Progenitor cell of endocrine pancreas (in vitro differentiated cells): ENCODE measurements around the gene TM4SF4. TPM values are rescaled to one million over a fixed set of nuclear protein-coding genes. Genes with fewer than 3 reads are reported as not detected.

Experiments used
- DNase-seq: peaks from one replicate; pipeline ENCODE4 v3.0.0; 2021; ENCODE audit warnings: low spot score; ENCODE audit not compliant: unreplicated experiment
- H3K27ac Mint-ChIP-seq: 2 replicates; pipeline ENCODE4 v1.8.0; 2021; ENCODE audit warnings: mild to moderate bottlenecking, moderate library complexity, mixed read lengths
- H3K27me3 Mint-ChIP-seq: 2 replicates; pipeline ENCODE4 v1.8.0; 2021; ENCODE audit warnings: mixed read lengths
- H3K36me3 Mint-ChIP-seq: 2 replicates; pipeline ENCODE4 v1.8.0; 2022; ENCODE audit warnings: mixed read lengths; ENCODE audit not compliant: insufficient read depth
- H3K4me1 Mint-ChIP-seq: 2 replicates; pipeline ENCODE4 v1.8.0; 2021; ENCODE audit warnings: low read depth, mixed read lengths
- H3K4me3 Mint-ChIP-seq: 2 replicates; pipeline ENCODE4 v1.8.0; 2021; ENCODE audit warnings: low read depth, mild to moderate bottlenecking, moderate library complexity, mixed read lengths
- H3K9me3 Mint-ChIP-seq: 2 replicates; pipeline ENCODE4 v1.8.0; 2021; ENCODE audit warnings: low read depth, mixed read lengths
- total RNA-seq: library from RNA; stranded (reverse); gene quantifications from 2 replicates; pipeline ENCODE4 v1.2.1, GENCODE V29; 2021
- TF ChIP-seq, protein P1 (sequence below): fragments of 200-600 bp; sonication (generic); IDR thresholded peaks from one replicate; pipeline ENCODE4 v1.5.0; 2021; ENCODE audit warnings: antibody characterized with exemption, mild to moderate bottlenecking; ENCODE audit not compliant: unreplicated experiment

Gene TM4SF4
- total RNA-seq, 1 donor from 2014 or later: 314 TPM

DNA sequence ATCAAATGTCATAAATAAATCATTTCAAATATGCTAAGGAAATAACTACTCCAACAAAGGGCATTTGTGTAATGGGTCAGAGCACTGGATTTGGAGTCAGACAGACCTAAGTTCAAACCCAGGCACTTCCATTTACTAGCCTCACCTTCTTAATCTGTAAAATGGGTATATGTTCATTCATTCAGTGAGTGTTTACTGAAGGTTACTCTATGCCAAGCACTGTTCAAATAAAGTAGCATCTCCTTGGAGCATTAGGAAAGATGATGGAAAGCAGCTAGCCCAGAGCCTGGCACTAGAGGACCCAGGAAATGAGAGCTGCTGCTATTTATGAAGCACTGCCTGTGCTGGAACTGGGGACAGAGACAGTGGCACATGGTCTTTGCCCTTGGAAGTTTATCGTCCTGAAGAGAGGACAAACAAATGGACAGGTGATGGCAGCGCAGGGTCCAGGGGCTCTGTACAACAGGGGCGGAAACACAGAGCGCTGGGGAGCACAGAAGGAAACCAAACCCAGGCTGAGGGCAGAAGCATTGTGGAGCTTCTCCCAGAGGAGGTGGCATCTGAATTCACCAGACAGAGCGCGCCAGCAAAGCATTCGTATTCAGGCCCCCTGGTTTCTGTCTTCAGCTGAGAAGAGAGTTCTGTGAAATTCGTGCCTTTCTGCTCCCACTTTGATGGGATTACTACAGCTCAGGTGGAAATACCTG is 19.0 kb downstream of the TM4SF4 start:
- DNase-seq: no peak
- Mint-ChIP-seq H3K4me3 (no peak overlapping the region), H3K9me3 (no peaks in the 10 kb centered on the region), H3K27me3 (no peaks in the 10 kb centered on the region), H3K4me1 (no peaks in the 10 kb centered on the region), H3K36me3 (peaks cover 49% of the 10 kb centered on the region), H3K27ac (peak overlapping the region; percentile 20)
- TF ChIP-seq, protein P1, sequence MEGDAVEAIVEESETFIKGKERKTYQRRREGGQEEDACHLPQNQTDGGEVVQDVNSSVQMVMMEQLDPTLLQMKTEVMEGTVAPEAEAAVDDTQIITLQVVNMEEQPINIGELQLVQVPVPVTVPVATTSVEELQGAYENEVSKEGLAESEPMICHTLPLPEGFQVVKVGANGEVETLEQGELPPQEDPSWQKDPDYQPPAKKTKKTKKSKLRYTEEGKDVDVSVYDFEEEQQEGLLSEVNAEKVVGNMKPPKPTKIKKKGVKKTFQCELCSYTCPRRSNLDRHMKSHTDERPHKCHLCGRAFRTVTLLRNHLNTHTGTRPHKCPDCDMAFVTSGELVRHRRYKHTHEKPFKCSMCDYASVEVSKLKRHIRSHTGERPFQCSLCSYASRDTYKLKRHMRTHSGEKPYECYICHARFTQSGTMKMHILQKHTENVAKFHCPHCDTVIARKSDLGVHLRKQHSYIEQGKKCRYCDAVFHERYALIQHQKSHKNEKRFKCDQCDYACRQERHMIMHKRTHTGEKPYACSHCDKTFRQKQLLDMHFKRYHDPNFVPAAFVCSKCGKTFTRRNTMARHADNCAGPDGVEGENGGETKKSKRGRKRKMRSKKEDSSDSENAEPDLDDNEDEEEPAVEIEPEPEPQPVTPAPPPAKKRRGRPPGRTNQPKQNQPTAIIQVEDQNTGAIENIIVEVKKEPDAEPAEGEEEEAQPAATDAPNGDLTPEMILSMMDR: no peak

DNA sequence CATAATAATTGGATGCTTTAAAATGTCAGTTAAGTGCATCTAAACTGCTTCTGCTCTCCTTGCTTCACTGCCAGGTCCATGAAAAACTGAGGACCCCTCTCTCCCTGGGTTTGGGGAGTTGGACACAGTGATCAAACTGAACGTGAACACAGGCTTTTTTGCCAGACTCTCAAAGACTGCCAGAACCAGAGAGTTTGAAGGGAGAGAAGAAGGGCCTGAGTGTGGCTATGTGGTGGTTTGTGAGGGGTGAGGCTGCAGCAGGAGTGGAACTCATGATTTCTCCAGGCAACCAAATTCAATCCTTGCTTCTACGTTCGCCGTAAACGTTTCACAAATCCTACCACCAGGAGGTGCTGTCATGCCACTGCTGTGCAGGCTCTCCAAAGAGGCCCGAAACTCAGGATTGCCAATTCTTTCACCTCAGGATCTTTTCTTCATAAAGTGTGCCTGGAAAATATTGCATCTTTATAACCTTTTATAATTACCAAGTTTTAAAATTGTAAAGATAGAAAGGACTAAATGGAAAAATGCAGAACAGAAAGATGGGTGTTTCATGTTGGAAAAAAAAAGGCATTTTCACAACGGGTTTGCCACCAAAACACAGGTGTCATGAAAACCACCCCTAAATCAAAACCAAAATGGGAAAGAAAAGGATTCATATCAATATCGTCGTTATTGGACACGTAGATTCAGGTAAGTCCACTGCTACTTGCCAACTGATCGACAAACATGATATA is 19.7 kb downstream of the TM4SF4 start:
- Mint-ChIP-seq H3K27me3 (no peaks in the 10 kb centered on the region), H3K9me3 (no peaks in the 10 kb centered on the region), H3K4me1 (no peaks in the 10 kb centered on the region), H3K36me3 (peaks cover 47% of the 10 kb centered on the region), H3K4me3 (no peak overlapping the region), H3K27ac (no peak overlapping the region)
- DNase-seq: peak; percentile 44
- TF ChIP-seq, protein P1: peak; percentile 81

DNA sequence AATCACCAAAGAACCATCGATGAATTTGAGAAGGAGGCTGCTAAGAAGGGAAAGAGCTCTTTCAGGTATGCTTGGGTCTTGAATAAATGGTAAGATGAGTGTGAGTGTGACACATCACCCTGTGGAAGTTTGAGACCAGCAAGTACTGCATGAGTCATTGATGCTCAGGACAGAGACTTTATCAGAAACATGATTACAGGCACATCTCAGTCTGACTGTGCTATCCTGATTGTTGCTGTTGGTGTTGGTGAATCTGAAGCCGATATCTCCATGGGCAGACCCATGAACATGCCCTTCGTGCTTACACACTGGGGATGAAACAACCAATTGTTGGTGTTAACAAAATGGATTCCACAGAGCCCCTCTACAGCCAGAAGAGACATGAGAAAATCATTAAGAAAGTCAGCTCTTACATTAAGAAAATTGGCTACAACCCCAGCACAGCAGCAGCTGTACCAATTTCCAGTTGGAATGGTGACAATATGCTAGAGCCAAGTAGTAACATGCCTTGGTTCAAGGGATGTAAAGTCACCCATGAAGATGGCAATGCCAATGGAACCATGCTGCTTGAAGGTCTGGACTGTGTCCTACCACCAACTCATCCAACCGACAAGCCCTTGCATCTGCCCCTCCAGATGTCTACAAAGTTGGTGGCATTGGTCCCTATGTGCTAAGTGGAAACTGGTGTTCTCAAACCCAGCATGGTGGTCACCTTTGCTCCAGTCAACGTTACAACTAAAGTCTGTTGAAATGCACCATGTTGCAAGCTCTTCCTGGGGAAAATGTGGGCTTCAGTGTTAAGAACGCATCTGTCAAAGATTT is 20.5 kb downstream of the TM4SF4 start:
- H3K9me3 Mint-ChIP-seq: no peaks in the 10 kb centered on the region
- H3K27me3 Mint-ChIP-seq: no peaks in the 10 kb centered on the region
- TF ChIP-seq, protein P1: no peak
- peaks cover 42% of the 10 kb centered on the region for H3K36me3 Mint-ChIP-seq
- no peaks in the 10 kb centered on the region for H3K4me1 Mint-ChIP-seq
- H3K4me3 Mint-ChIP-seq: no peak overlapping the region
- no peak for DNase-seq
- no peak overlapping the region for H3K27ac Mint-ChIP-seq

DNA sequence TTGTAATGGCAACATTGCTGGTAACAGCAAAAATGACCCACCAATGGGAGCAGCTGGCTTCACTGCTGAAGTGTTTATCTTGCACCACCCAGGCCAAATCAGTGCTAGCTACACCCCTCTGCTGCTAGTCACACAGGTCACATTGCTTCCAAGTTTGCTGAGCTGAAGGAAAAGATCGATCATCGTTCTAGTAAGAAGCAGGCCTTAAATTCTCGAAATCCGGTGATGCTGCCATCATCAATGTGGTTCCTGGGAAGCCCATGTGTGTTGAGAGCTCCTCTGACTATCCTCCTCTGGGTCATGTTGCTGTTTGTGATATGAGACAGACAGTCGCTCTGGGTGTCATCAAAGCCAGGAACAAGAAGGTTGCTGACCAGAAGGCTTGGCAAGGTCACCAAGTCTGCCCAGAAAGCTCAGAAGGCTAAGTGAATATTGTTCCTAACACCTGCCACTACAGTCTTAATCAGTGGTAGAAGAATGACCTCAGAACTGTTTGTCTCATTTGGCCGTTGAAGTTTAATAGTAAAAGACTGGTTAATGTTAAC is 21.2 kb downstream of the TM4SF4 start:
- no peaks in the 10 kb centered on the region for H3K27me3 Mint-ChIP-seq
- H3K36me3 Mint-ChIP-seq: peaks cover 36% of the 10 kb centered on the region
- no peaks in the 10 kb centered on the region for H3K4me1 Mint-ChIP-seq
- H3K4me3 Mint-ChIP-seq: no peak overlapping the region
- no peak overlapping the region for H3K27ac Mint-ChIP-seq
- TF ChIP-seq, protein P1: no peak
- H3K9me3 Mint-ChIP-seq: no peaks in the 10 kb centered on the region
- DNase-seq: no peak

DNA sequence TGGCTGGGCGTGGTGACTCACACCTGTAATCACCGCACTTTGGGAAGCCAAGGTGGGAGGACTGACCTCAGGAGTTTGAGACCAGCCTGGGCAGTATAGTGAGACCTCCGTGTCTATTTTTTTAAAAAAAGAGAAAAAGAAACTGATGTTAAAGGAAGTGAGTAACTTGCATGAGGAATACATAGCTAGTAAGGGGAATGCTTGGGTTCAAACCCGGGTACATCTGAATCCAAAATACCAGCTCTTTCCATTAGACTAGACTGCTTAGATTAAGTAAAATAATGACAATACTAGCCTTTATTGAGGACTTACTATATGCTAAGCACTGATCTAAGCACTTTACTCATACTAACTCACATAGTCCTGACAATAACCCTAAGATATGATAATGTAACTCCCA is 22.4 kb downstream of the TM4SF4 start:
- Mint-ChIP-seq H3K4me3 (no peak overlapping the region), H3K36me3 (peaks cover 33% of the 10 kb centered on the region), H3K27me3 (no peaks in the 10 kb centered on the region), H3K27ac (no peak overlapping the region), H3K4me1 (no peaks in the 10 kb centered on the region), H3K9me3 (no peaks in the 10 kb centered on the region)
- TF ChIP-seq, protein P1: no peak
- no peak for DNase-seq
